HG03432 (cell line): ENCODE results near the gene WSB1.

Experiments
- ATAC-seq: cut with Tn5 transposase; IDR thresholded peaks from one replicate; pipeline ENCODE4 v1.9.1; 2021; ENCODE audit warnings: mild to moderate bottlenecking, moderate library complexity; ENCODE audit not compliant: unreplicated experiment

The WSB1 gene

DNA sequence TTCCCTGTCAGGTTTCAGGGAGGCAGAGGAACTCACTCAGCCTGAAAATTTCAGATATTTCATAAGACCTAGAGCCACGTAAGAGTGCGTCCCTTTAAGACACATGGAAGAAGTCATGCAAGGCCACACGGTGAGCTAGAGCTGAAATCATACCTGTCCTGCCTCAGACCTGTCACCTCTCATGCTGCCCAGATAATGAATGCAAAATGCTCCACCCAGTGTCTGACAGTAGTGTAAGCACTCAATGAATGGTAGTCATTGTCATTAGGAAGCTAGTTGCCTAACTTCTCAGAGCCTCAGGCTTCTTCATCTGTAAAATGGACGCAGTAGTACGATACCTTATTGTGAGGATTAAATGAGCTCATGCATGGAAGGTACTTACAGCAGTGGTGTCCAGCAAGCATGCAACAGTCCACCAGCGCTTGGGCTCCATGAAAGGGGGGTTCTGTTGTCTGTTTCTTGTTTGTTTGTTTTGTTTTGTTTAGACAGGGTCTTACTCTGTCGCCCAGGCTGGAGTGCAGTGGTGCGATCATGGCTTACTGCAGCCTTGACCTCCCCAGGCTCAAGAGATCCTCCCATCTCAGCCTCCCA lies 60.7 kb downstream of the WSB1 start:
- ATAC-seq, result no peak

DNA sequence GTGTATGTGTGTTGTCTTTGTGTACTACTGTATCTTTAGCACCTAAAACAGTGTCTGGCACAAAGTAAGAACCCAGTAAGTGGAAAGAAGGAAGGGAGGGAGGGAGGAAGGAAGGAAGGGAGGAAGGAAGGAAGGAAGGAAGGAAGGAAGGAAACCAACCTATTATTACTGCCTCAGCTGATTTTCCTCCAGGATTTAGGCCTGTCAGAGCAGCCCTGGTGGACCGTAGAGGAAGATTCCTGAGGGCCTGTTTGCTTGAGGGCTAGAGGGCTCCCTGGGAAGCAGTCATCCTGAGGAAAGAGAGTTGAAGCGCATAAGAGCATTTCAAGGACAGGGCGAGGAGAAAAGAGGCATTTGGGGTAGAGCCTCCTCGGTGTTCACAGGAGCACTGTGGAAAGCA lies 61.5 kb downstream of the WSB1 start:
- no peak for ATAC-seq

DNA sequence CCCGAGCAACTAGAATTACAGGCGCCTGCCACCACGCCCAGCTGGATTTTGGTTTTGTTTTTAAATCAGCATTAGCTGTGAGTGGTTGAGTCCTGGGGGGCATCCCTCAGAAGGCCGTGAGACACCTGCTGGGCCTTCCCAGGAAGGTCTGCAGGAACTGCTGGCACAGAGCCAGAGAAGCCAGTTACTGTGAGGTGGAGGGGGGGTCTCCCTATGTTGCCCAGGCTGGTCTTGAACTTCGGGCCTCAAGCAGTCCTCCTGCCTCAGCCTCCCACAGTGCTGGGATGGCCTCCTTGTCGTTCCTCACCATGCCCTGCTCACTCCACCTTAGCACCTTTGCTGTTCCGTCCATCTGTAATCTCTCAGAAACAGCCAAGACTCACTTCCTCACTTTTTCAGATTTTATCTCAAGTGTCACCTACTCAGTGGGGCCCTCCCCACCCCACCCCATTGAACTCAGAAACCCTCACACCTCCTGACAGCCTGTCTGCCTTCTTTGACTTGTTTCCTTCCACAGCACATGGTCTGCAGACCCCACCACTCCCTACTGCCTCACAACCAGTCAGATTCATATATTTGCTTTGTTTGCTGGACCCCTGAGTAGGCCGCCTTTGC lies 62.3 kb downstream of the WSB1 start:
- no peak for ATAC-seq

DNA sequence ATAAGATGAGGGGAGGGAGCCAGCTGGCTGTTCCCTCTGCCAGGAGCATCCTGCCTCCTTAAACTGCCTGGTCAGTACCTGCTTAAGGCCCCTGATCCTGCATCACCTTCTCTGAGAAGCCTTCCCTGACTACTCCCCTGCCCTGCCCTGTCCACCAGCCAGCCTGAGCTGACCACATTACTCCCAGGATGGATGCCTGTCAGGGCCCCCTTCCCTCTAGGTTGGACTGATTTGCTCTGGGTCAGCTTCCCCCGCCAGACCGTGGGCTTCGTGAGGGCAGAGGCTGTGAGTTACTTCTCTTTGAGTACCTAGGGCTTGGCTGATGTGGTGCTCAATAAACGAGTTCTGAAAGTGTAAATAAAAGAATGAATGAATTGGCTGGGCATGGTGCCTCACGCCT lies 63.3 kb downstream of the WSB1 start:
- no peak for ATAC-seq

GRCh38 chr17:27360507-27360906 lies 66.6 kb downstream of the WSB1 start:
- no peak for ATAC-seq

DNA sequence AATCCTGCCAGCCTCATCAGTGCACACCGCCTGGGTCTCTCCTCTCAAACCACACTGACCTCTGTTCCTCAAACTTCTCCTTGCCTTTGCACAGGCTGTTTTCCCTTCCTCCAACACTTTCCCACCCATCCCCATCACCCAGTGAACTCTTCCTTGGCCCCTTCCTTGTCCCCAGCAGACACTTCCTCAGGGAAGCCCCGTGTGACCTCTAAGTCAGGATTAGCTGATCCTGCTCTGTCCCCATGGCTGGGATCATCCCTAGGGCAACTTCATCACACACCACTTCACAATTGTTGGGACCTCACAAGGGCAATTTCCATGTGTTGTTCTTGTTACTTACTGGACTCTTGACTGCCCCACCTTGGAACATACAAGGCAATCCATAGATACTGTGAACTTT lies 67.8 kb downstream of the WSB1 start:
- ATAC-seq, result no peak

- no peak for ATAC-seq
Measured at GRCh38 chr17:27362503-27362902, 68.6 kb downstream of the WSB1 start.

GRCh38 chr17:27362909-27363308 lies 69.0 kb downstream of the WSB1 start:
- no peak for ATAC-seq

DNA sequence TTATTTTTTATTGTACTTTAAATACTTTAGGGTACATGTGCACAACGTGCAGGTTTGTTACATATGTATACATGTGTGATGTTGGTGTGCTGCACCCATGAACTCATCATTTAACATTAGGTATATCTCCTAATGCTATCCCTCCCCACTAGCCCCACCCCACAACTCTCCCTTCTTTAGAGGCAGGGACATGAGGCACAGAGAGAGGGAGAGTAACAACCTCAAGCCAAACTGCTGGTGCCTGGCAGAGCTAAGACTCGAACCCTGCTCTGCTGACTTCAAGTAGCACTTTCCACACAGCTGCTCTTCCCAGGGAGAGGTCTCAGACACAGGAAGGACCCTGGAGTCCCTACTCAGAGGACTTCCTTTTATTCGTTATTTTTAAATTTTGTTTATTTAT lies 69.4 kb downstream of the WSB1 start:
- ATAC-seq, result no peak
